Activated naive CD8-positive, alpha-beta T cell (primary cell): Measurements from ENCODE around the gene PPP2R5C.

Experiments
- H3K27ac Mint-ChIP-seq: one replicate; pipeline ENCODE4 v1.8.0; 2021; ENCODE audit warnings: mixed read lengths
- H3K27me3 Mint-ChIP-seq: one replicate; pipeline ENCODE4 v1.8.0; 2021; ENCODE audit warnings: mixed read lengths
- H3K36me3 Mint-ChIP-seq: one replicate; pipeline ENCODE4 v1.8.0; 2021; ENCODE audit warnings: mixed read lengths
- H3K4me1 Mint-ChIP-seq: one replicate; pipeline ENCODE4 v1.8.0; 2021; ENCODE audit warnings: low read depth, mixed read lengths
- H3K4me3 Mint-ChIP-seq: one replicate; pipeline ENCODE4 v1.8.0; 2021; ENCODE audit warnings: mild to moderate bottlenecking, mixed read lengths
- H3K9me3 Mint-ChIP-seq: one replicate; pipeline ENCODE4 v1.8.0; 2021; ENCODE audit warnings: low read depth, mixed read lengths

Gene PPP2R5C

GRCh38 chr14:101823066-101823465, 61.6 kb downstream of the PPP2R5C start:
- H3K36me3 Mint-ChIP-seq, result peaks cover 18% of the 10 kb centered on the region
- no peaks in the 10 kb centered on the region for H3K27me3 Mint-ChIP-seq
- no peaks in the 10 kb centered on the region for H3K9me3 Mint-ChIP-seq
- peak overlapping the region; percentile 88 for H3K4me3 Mint-ChIP-seq
- H3K27ac Mint-ChIP-seq, result peak overlapping the region; percentile 99
- H3K4me1 Mint-ChIP-seq, result peaks cover 88% of the 10 kb centered on the region

- peaks cover 86% of the 10 kb centered on the region for H3K4me1 Mint-ChIP-seq
- H3K9me3 Mint-ChIP-seq, result no peaks in the 10 kb centered on the region
- peak overlapping the region; percentile 99 for H3K27ac Mint-ChIP-seq
- no peaks in the 10 kb centered on the region for H3K27me3 Mint-ChIP-seq
- H3K36me3 Mint-ChIP-seq, result peaks cover 18% of the 10 kb centered on the region
- H3K4me3 Mint-ChIP-seq, result peak overlapping the region; percentile 88
These were observed 62.1 kb downstream of the PPP2R5C start for GRCh38 chr14:101823511-101824120.

DNA sequence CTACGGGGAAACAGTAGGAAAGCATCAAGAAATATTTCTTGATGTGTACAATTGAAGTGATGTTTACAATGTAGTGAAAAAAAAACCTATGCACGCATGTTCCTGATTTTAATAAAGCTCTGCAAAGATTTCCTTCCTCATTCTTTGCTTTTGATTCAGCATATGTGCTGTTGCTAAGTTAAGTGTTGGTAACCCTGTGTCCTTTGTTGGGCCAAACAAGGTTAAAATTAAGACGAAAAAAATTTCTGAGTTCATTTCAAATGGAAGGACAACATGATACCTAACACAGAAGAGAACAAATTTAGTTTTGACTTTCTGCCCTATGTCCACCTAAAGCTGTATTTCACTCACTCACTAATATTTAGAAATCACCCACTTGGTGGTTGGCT, 62.8 kb downstream of the PPP2R5C start:
- no peaks in the 10 kb centered on the region for H3K9me3 Mint-ChIP-seq
- peaks cover 18% of the 10 kb centered on the region for H3K36me3 Mint-ChIP-seq
- H3K4me3 Mint-ChIP-seq, result peak overlapping the region; percentile 88
- no peaks in the 10 kb centered on the region for H3K27me3 Mint-ChIP-seq
- peaks cover 86% of the 10 kb centered on the region for H3K4me1 Mint-ChIP-seq
- H3K27ac Mint-ChIP-seq, result peak overlapping the region; percentile 99

DNA sequence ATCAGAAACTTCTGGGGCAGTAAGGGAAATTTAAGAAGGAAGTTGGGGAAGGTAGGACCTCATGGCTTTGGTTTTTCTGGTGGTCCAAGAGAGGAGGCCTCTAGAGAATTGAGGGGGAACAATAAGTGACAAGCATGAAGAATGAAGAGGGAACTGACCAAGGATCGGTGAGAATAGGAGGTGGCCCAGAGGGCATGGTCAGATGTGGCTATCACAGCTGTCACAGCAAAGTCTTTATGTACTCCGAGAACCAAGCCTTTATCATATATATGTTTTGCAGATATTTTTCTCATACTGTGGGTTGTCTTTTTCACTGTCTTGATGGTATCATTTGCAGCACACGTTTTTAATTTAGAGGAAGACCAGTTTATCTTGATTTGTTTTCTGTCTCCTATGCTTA, 64.3 kb downstream of the PPP2R5C start:
- H3K9me3 Mint-ChIP-seq, result no peaks in the 10 kb centered on the region
- no peaks in the 10 kb centered on the region for H3K27me3 Mint-ChIP-seq
- H3K4me1 Mint-ChIP-seq, result peaks cover 89% of the 10 kb centered on the region
- H3K27ac Mint-ChIP-seq, result peak overlapping the region; percentile 99
- peak overlapping the region; percentile 88 for H3K4me3 Mint-ChIP-seq
- peaks cover 25% of the 10 kb centered on the region for H3K36me3 Mint-ChIP-seq

- Mint-ChIP-seq H3K27me3 (no peaks in the 10 kb centered on the region), H3K4me3 (peak overlapping the region; percentile 88), H3K9me3 (no peaks in the 10 kb centered on the region), H3K27ac (peak overlapping the region; percentile 99), H3K4me1 (peaks cover 92% of the 10 kb centered on the region), H3K36me3 (peaks cover 25% of the 10 kb centered on the region)
These were observed 64.8 kb downstream of the PPP2R5C start for GRCh38 chr14:101826351-101826750.

DNA sequence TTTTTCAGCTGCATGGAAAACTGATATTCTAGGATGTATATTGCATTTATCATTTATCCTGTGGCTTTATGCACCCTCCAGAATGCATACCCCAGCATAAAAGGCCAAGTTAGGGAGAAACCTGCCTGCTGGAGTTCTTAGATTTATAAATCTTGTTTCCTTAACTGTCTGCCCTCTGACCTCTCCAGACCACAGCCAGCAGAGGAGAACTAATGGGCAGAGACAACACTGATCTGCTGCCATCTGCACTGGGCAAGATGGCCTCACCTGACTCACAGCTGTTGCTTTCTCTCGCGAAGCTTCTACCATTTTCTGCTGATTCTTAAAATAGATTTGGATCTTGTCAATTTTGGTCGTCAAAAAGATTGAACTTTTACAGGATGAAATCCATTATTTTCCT, 65.8 kb downstream of the PPP2R5C start:
- Mint-ChIP-seq H3K4me3 (peak overlapping the region; percentile 76), H3K4me1 (peaks cover 93% of the 10 kb centered on the region), H3K9me3 (no peaks in the 10 kb centered on the region), H3K36me3 (peaks cover 25% of the 10 kb centered on the region), H3K27me3 (no peaks in the 10 kb centered on the region), H3K27ac (peak overlapping the region; percentile 95)

DNA sequence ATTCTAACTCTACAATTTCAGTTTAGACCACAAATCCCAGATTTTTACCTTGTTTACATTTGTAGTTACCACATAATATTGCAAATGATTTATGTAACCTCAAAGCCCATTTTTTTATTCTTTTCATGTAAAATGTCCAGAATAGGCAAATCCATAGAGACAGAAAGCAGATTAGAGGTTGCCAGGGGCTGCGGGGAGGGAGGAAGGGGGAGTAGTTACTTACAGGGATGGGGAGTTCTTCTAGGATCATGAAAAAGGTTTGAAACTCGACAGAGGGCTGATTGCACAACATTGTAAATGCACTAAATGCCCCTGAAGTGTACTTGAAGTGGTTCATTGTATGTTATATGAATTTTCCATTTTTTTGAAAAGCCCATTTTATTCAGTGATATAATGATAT, 66.5 kb downstream of the PPP2R5C start:
- peaks cover 25% of the 10 kb centered on the region for H3K36me3 Mint-ChIP-seq
- H3K27ac Mint-ChIP-seq, result peak overlapping the region; percentile 95
- no peaks in the 10 kb centered on the region for H3K9me3 Mint-ChIP-seq
- no peaks in the 10 kb centered on the region for H3K27me3 Mint-ChIP-seq
- H3K4me3 Mint-ChIP-seq, result peak overlapping the region; percentile 76
- peaks cover 94% of the 10 kb centered on the region for H3K4me1 Mint-ChIP-seq

GRCh38 chr14:101830271-101830670, 68.8 kb downstream of the PPP2R5C start:
- Mint-ChIP-seq H3K4me1 (peaks cover 93% of the 10 kb centered on the region), H3K36me3 (peaks cover 23% of the 10 kb centered on the region), H3K27me3 (no peaks in the 10 kb centered on the region), H3K27ac (peak overlapping the region; percentile 95), H3K9me3 (no peaks in the 10 kb centered on the region), H3K4me3 (peak overlapping the region; percentile 23)

GRCh38 chr14:101833045-101833444, 71.5 kb downstream of the PPP2R5C start:
- Mint-ChIP-seq H3K4me1 (peaks cover 90% of the 10 kb centered on the region), H3K4me3 (peak overlapping the region; percentile 1), H3K27ac (peak overlapping the region; percentile 89), H3K27me3 (no peaks in the 10 kb centered on the region), H3K9me3 (no peaks in the 10 kb centered on the region), H3K36me3 (peaks cover 11% of the 10 kb centered on the region)

DNA sequence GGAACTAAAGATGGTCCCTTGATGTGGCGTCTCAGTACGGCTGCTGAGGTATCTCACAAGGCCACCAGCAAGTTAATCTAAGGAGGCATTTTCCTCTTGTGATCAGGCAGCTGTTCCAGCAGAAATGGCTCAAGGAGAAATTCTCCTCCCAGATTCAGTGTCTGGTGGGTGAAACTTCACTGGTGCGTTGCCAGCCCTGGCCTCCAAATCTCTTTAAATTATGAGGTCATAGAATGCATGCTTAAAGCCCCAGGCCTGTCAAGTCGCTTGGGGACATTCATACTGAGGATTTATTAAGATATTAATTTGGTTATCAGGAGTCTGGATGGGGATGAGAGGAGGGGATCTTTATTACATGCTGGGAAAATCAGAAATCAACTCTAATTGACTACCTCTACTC, 72.9 kb downstream of the PPP2R5C start:
- H3K4me3 Mint-ChIP-seq, result no peak overlapping the region
- peaks cover 12% of the 10 kb centered on the region for H3K36me3 Mint-ChIP-seq
- no peaks in the 10 kb centered on the region for H3K27me3 Mint-ChIP-seq
- no peaks in the 10 kb centered on the region for H3K9me3 Mint-ChIP-seq
- H3K27ac Mint-ChIP-seq, result peak overlapping the region; percentile 88
- H3K4me1 Mint-ChIP-seq, result peaks cover 88% of the 10 kb centered on the region

DNA sequence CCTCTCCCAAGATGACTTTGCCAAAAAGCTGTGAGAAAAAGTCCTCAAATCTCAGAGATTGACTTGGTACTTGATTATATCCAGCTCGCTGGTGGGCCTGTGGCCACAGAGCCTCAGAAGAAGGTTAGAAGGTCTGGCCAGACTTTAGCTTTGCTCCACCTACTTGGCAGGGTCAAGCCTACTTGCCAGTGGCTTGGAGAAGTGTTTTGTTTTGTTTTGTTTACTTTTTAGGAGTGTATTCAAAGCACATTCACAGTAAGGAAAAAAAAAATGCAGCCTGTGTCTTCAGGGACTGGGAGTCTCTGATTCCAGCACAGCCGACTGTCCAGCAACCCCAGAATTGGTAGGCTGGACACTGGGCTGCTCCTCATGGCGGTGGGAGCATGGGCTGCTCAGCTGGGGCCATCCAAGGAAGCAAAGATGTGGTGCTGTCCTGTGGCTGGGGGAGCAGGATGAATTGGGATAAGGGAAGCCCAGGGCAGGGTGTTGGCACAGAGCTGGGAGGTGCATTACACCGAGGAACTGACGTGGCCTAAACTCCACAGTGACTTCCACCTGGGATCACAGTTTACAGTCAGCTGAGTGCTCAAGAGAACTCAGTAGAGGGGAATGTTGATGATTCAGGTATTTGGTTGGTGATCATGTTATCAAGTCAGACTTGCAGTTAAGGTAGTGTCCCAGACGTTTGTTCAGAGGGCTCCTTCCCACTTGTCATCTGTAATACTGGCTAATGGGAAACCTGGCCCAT, 73.5 kb downstream of the PPP2R5C start:
- H3K4me3 Mint-ChIP-seq, result peak overlapping the region; percentile 23
- peaks cover 6% of the 10 kb centered on the region for H3K36me3 Mint-ChIP-seq
- no peaks in the 10 kb centered on the region for H3K27me3 Mint-ChIP-seq
- peak overlapping the region; percentile 88 for H3K27ac Mint-ChIP-seq
- no peaks in the 10 kb centered on the region for H3K9me3 Mint-ChIP-seq
- peaks cover 88% of the 10 kb centered on the region for H3K4me1 Mint-ChIP-seq

DNA sequence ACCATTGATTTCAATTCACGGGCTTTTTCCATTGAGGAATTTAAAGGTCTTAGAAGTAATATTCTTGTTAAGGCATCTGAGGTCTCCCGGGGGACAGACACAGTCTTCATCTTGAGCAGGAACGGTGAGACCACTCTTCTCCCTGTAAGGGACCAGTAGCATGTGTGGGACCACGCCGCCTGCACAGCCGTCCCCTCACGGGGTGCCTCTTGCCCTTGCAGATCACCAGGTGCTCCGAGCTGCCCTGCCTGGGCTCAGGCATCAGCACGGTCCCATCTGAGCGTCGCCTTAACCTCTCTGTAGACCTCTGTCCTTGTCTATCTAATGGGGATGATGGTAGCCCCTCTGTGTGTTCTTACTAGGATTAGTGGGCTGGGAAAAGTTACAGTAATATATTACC, 74.1 kb downstream of the PPP2R5C start:
- no peaks in the 10 kb centered on the region for H3K9me3 Mint-ChIP-seq
- no peak overlapping the region for H3K4me3 Mint-ChIP-seq
- peaks cover 88% of the 10 kb centered on the region for H3K4me1 Mint-ChIP-seq
- peaks cover 4% of the 10 kb centered on the region for H3K36me3 Mint-ChIP-seq
- no peaks in the 10 kb centered on the region for H3K27me3 Mint-ChIP-seq
- H3K27ac Mint-ChIP-seq, result peak overlapping the region; percentile 88

DNA sequence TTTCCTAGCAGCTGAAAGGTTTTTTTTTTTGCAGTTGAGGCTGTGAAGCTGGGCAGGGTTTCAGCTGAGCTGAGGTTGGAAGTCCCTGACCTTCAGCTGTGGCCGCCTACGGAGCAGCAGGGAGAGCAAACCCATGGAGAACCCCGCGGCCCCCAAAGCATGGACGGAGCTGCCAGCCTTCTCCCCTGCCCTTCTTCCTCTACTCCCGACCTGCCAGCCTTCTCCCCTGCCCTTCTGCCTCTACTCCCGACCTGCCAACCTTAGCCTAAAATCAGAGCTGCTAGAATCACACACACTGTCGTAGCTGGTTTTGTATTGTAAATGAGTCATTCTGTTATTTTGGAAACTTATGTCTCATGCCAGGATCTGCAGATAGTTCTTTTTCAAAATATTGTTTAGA, 74.6 kb downstream of the PPP2R5C start:
- H3K4me3 Mint-ChIP-seq, result peak overlapping the region; percentile 58
- H3K27ac Mint-ChIP-seq, result peak overlapping the region; percentile 90
- H3K9me3 Mint-ChIP-seq, result no peaks in the 10 kb centered on the region
- peaks cover 3% of the 10 kb centered on the region for H3K36me3 Mint-ChIP-seq
- H3K27me3 Mint-ChIP-seq, result no peaks in the 10 kb centered on the region
- peaks cover 88% of the 10 kb centered on the region for H3K4me1 Mint-ChIP-seq

- Mint-ChIP-seq H3K4me3 (peak overlapping the region; percentile 65), H3K36me3 (peaks cover 3% of the 10 kb centered on the region), H3K27me3 (no peaks in the 10 kb centered on the region), H3K27ac (peak overlapping the region; percentile 90), H3K4me1 (peaks cover 84% of the 10 kb centered on the region), H3K9me3 (no peaks in the 10 kb centered on the region)
These were observed 77.0 kb downstream of the PPP2R5C start for GRCh38 chr14:101838476-101838875.

GRCh38 chr14:101839236-101839635, 77.7 kb downstream of the PPP2R5C start:
- peak overlapping the region; percentile 98 for H3K27ac Mint-ChIP-seq
- peak overlapping the region; percentile 77 for H3K4me3 Mint-ChIP-seq
- H3K4me1 Mint-ChIP-seq, result peaks cover 86% of the 10 kb centered on the region
- no peaks in the 10 kb centered on the region for H3K27me3 Mint-ChIP-seq
- H3K9me3 Mint-ChIP-seq, result no peaks in the 10 kb centered on the region
- H3K36me3 Mint-ChIP-seq, result peaks cover 3% of the 10 kb centered on the region
